ENCODE data around the gene ZNF487. TPM values are rescaled to one million over a fixed set of nuclear protein-coding genes. Genes with fewer than 3 reads are reported as not detected.

ZNF487 gene
- total and polyA plus RNA-seq, 2 of the 4 experiments (the other 2 are of a cell fraction), result 1.7 to 2.7 TPM

- peak; percentile 43 for TF ChIP-seq CTCF (conservative IDR thresholded peaks at IDR 0.05; ENCODE audit: low read depth, low read length)
These were observed 29.2 kb upstream of the ZNF487 start (continued) for GRCh38 chr10:43407576-43408330.

- peak overlapping the region; percentile 82 for H3K4me3 ChIP-seq (ENCODE audit: insufficient read depth, low read depth, low read length)
- no peaks in the 10 kb centered on the region for H3K27me3 ChIP-seq (ENCODE audit: control insufficient read depth, insufficient read depth, low read length)
- H3K4me1 ChIP-seq (ENCODE audit: control insufficient read depth, insufficient read depth, low read length), result peaks cover 2% of the 10 kb centered on the region; the same call in 1 of the 2 replicates
- ChIA-PET POLR2A (ENCODE audit: unreplicated experiment) (no interaction called here), CTCF (no interaction called here)
- ATAC-seq (ENCODE audit: low read depth) (no peak), DNase-seq (no peak)
- peak overlapping the region; percentile 66 for H2BK5ac ChIP-seq (ENCODE audit: low read depth, low read length, poor library complexity, severe bottlenecking)
- H2BK120ac ChIP-seq (ENCODE audit: low read depth, low read length), result no peak overlapping the region
- H3K9me3 ChIP-seq (ENCODE audit: control insufficient read depth, insufficient read depth, low read length), result no peaks in the 10 kb centered on the region
- peak overlapping the region; percentile 96 for H3K27ac ChIP-seq (ENCODE audit: insufficient read depth, low read length)
- H2AK9ac ChIP-seq (replicated peaks; ENCODE audit: low read depth, low read length, poor library complexity), result peak overlapping the region; percentile 97
- intact Hi-C loops (cut with micrococcal nuclease), result loop anchor here (5.0 kb wide), 1 partner anchor 271 kb away; the partner anchor contains the start of gene CSGALNACT2
- H3K4ac ChIP-seq (ENCODE audit: low read depth, low read length), result peak overlapping the region; percentile 84
- H3K23ac ChIP-seq (ENCODE audit: low read depth, low read length), result peak overlapping the region; percentile 38; the same call in 1 of the 2 replicates
- peak overlapping the region; percentile 88 for H3K4me2 ChIP-seq (ENCODE audit: low read depth, low read length)
- peak overlapping the region in 1 of 2 experiments; percentile 91; a peak in 1 of 4 replicates for H4K8ac ChIP-seq (ENCODE audit: low read depth in 2 of 2, low read length in 2 of 2)
- no peak overlapping the region for H2BK15ac ChIP-seq (ENCODE audit: low read depth, low read length)
- peaks cover 4 to 23% of the 10 kb centered on the region in 2 experiments; a peak in 2 of 4 replicates for H3K79me1 ChIP-seq (ENCODE audit: low read depth in 1 of 2, low read length in 2 of 2)
- peak overlapping the region; percentile 35 for H2AK5ac ChIP-seq (ENCODE audit: low read depth, low read length)
- no peak overlapping the region for H3K18ac ChIP-seq (ENCODE audit: low read depth, low read length)
- in situ Hi-C loops (cut with MboI; ENCODE audit: low sequenced_read_pairs), result loop anchor here (25.0 kb wide), 1 partner anchor 1579 kb away; the partner anchor contains the start of gene DEPP1
- H3K14ac ChIP-seq (replicated peaks; ENCODE audit: low read depth, low read length), result peak overlapping the region; percentile 35; the same call in 1 of the 2 replicates
- no peaks in the 10 kb centered on the region; the same call in 1 of the 2 replicates for H3K9me1 ChIP-seq (ENCODE audit: insufficient read depth, low read length)
- no peak for TF ChIP-seq USF2 (IDR thresholded peaks at IDR 0.05; ENCODE audit: low read depth, low read length)
- no peak for TF ChIP-seq NFE2L2 (IDR thresholded peaks at IDR 0.05; ENCODE audit: low read depth, low read length)
- no peak for TF ChIP-seq FOS (IDR thresholded peaks at IDR 0.05; ENCODE audit: low read depth, low read length)
- TF ChIP-seq ELK1 (IDR thresholded peaks at IDR 0.05; ENCODE audit: borderline replicate concordance, low read depth, low read length), result no peak
- TF ChIP-seq MAFK (IDR thresholded peaks at IDR 0.05; ENCODE audit: low read depth, low read length), result no peak
- TF ChIP-seq CHD1 (IDR thresholded peaks at IDR 0.05; ENCODE audit: low read depth, low read length), result no peak
- TF ChIP-seq RFX5 (IDR thresholded peaks at IDR 0.05; ENCODE audit: low read depth, low read length), result no peak
- no peaks in the 10 kb centered on the region for H3K36me3 ChIP-seq (ENCODE audit: control insufficient read depth, insufficient read depth, low read length)
- H2AFZ ChIP-seq (replicated peaks; ENCODE audit: low read length, poor library complexity), result peak overlapping the region; percentile 97
- no TSS peak for BruUV-seq (replicated peaks)
- no peak overlapping the region; the same call in 1 of the 2 replicates for H4K91ac ChIP-seq (ENCODE audit: insufficient read depth, low read depth, low read length)
- H4K5ac ChIP-seq (ENCODE audit: low read depth, low read length), result no peak overlapping the region
- H4K20me1 ChIP-seq (ENCODE audit: insufficient read depth, low read length), result peaks cover 51% of the 10 kb centered on the region
- H3K56ac ChIP-seq (ENCODE audit: extremely low read depth, insufficient read depth, low read length), result no peak overlapping the region
- dilution Hi-C loops (cut with HindIII; ENCODE audit: low sequenced_read_pairs, unreplicated experiment), result no loop called here
- peak overlapping the region; percentile 75 for H3K9ac ChIP-seq (ENCODE audit: low read depth, low read length)
- no peak overlapping the region for H2BK20ac ChIP-seq (ENCODE audit: low read depth, low read length)
- WGBS, 2 experiments (ENCODE audit: extremely low coverage in 2 of 2, insufficient read length in 1 of 2), result 1% methylated on average over 17 of the region's 31 CpGs; no CpG with 5 or more reads in 1 of the 2 experiments
These were observed 28.6 kb upstream of the ZNF487 start for GRCh38 chr10:43408331-43408709.

Measured in IMR-90 (cell line).